Panc1 (cell line): ENCODE data around the gene C1orf159. TPM values are rescaled to one million over a fixed set of nuclear protein-coding genes. Genes with fewer than 3 reads are reported as not detected.
A peak's percentile ranks its signal among the peaks of the same experiment; 100 is the strongest.

Experiments used
- ATAC-seq: fragments of 200-7000 bp; cut with Tn5 transposase; 2 replicates; pipeline ENCODE4 v1.9.1; 2020; ENCODE audit warnings: mild to moderate bottlenecking, moderate library complexity
- BruUV-seq: library from RNA; stranded (reverse); fragments of 400-500 nt; replicated peaks from 2 replicates; lab custom pipeline; 2021; lab: Mats Ljungman, UMichigan
- CTCF ChIA-PET: fragments of 300-600 bp; sonication (Branson Sonifier 250); formaldehyde crosslinking; loops from one replicate; lab custom pipeline; 2022; ENCODE audit warnings: antibody characterized with exemption; lab: Charles Lee
- POLR2A ChIA-PET: fragments of 300-600 bp; sonication (Branson Sonifier 250); formaldehyde crosslinking; loops from one replicate; lab custom pipeline; 2022; ENCODE audit warnings: antibody characterized with exemption; lab: Charles Lee
- DNase-seq: peaks from one replicate; pipeline ENCODE4 v3.0.0-alpha.2; 2010; ENCODE audit warnings: low read depth, low spot score
- H3K27ac ChIP-seq: 2 replicates; pipeline ENCODE4 v1.5.1; 2011; ENCODE audit warnings: mild to moderate bottlenecking, low read length, inconsistent platforms
- H3K27me3 ChIP-seq: fragments of 200-500 bp; sonication (Bioruptor generic); 2 replicates; pipeline ENCODE4 v1.6.0; 2014; ENCODE audit warnings: low read length, inconsistent platforms; ENCODE audit not compliant: control insufficient read depth, insufficient read depth
- H3K36me3 ChIP-seq: fragments of 200-500 bp; sonication (Bioruptor generic); 2 replicates; pipeline ENCODE4 v1.5.1; 2014; ENCODE audit warnings: inconsistent platforms, mild to moderate bottlenecking, low read length, moderate library complexity; ENCODE audit not compliant: control insufficient read depth, insufficient read depth
- H3K4me1 ChIP-seq: 2 replicates; pipeline ENCODE4 v1.5.1; 2011; ENCODE audit warnings: inconsistent platforms, mild to moderate bottlenecking, low read length, moderate library complexity; ENCODE audit not compliant: control insufficient read depth, insufficient read depth
- H3K4me3 ChIP-seq, 2 experiments: 2 replicates each; pipeline ENCODE4 v1.5.1; 2011 to 2012; ENCODE audit warnings: low read depth in 2 of 2, low read length in 2 of 2, mild to moderate bottlenecking in 2 of 2, inconsistent platforms in 1 of 2, moderate library complexity in 1 of 2
- H3K9me3 ChIP-seq: fragments of 200-500 bp; sonication (Bioruptor generic); 2 replicates; pipeline ENCODE4 v1.5.1; 2014; ENCODE audit warnings: low read depth, mild to moderate bottlenecking, inconsistent platforms, low read length, moderate library complexity; ENCODE audit not compliant: control insufficient read depth, insufficient read depth
- CTCF ChIP-seq: fragments of 450-650 bp; IDR thresholded peaks from 2 replicates; pipeline ENCODE4 v1.5.1; 2017; ENCODE audit warnings: mild to moderate bottlenecking
- POLR2AphosphoS5 ChIP-seq: IDR thresholded peaks from 2 replicates; pipeline ENCODE4 v1.6.1; 2012; ENCODE audit warnings: mild to moderate bottlenecking, low read depth, low read length, moderate library complexity
- SIN3A ChIP-seq: IDR thresholded peaks from 2 replicates; pipeline ENCODE4 v1.6.1; 2012; ENCODE audit warnings: low read depth, mild to moderate bottlenecking, low read length, moderate library complexity, borderline replicate concordance; ENCODE audit not compliant: insufficient read depth
- TCF7L2 ChIP-seq: IDR thresholded peaks from 2 replicates; pipeline ENCODE4 v1.6.1; 2011; ENCODE audit warnings: mild to moderate bottlenecking, low read depth, low read length, inconsistent platforms
- in situ Hi-C: cut with HindIII; loops from 2 replicates; pipeline ENCODE4 v1.10.0; 2016; ENCODE audit warnings: low sequenced_read_pairs, low pct_unique_long_range_greater_than_20kb
- intact Hi-C: fragments of 100-400 bp; cut with micrococcal nuclease; formaldehyde crosslinking; loops from one replicate; pipeline ENCODE4 v1.10.0; 2022; ENCODE audit not compliant: unreplicated experiment
- total RNA-seq: library from RNA; stranded (reverse); gene quantifications from one replicate; pipeline ENCODE4 v1.2.1, GENCODE V29; 2021; ENCODE audit not compliant: unreplicated experiment
- TF ChIP-seq, protein P1 (sequence below), 2 experiments: IDR thresholded peaks; 2 replicates each; pipeline ENCODE4 v1.6.1; 2011 to 2012; ENCODE audit warnings: low read depth in 2 of 2, control low read depth in 1 of 2, low read length in 1 of 2, mild to moderate bottlenecking in 1 of 2, moderate library complexity in 1 of 2; ENCODE audit not compliant: insufficient read depth in 1 of 2

C1orf159 gene
- total RNA-seq, 1 experiment from 2014 or later = 28.8 TPM

GRCh38 chr1:1122078-1122811, 6.4 kb upstream of the C1orf159 start:
- ChIA-PET POLR2A (no interaction called here), CTCF (interaction anchor here (0.5 to 2.0 kb wide), 9 partner anchors 18 to 943 kb away, joined by 3 to 10 read pairs (median 4); no protein-coding TSS in a partner anchor)
- H3K27me3 ChIP-seq = no peaks in the 10 kb centered on the region
- no peaks in the 10 kb centered on the region for H3K9me3 ChIP-seq
- TF ChIP-seq CTCF (peak; percentile 97), TCF7L2 (no peak)
- BruUV-seq = no TSS peak
- intact Hi-C loops (loop anchor here (5.0 to 10.0 kb wide), 3 partner anchors 63 to 130 kb away; partner anchors contain the start of genes B3GALT6 and SDF4), in situ Hi-C loops (no loop called here)
- H3K4me1 ChIP-seq = peaks cover 13% of the 10 kb centered on the region
- H3K27ac ChIP-seq = peak overlapping the region; percentile 57; the same call in 1 of the 2 replicates
- H3K4me3 ChIP-seq = peak overlapping the region; percentile 18 to 36; a peak in 3 of 4 replicates
- H3K36me3 ChIP-seq = no peaks in the 10 kb centered on the region
- DNase-seq (peak; percentile 24), ATAC-seq (peak; percentile 95)

- Histone ChIP-seq H3K27ac (peak overlapping the region; percentile 54), H3K4me1 (peaks cover 13% of the 10 kb centered on the region), H3K4me3 (peak overlapping the region; percentile 18 to 36; a peak in 3 of 4 replicates), H3K27me3 (no peaks in the 10 kb centered on the region), H3K36me3 (no peaks in the 10 kb centered on the region), H3K9me3 (no peaks in the 10 kb centered on the region)
- in situ Hi-C loops (no loop called here), intact Hi-C loops (loop anchor here (5.0 to 10.0 kb wide), 3 partner anchors 63 to 131 kb away; partner anchors contain the start of genes B3GALT6 and SDF4)
- ChIA-PET POLR2A (no interaction called here), CTCF (interaction anchor here (0.6 to 2.0 kb wide), 6 partner anchors 19 to 944 kb away, joined by 3 to 10 read pairs (median 5); no protein-coding TSS in a partner anchor)
- TF ChIP-seq, protein P1, sequence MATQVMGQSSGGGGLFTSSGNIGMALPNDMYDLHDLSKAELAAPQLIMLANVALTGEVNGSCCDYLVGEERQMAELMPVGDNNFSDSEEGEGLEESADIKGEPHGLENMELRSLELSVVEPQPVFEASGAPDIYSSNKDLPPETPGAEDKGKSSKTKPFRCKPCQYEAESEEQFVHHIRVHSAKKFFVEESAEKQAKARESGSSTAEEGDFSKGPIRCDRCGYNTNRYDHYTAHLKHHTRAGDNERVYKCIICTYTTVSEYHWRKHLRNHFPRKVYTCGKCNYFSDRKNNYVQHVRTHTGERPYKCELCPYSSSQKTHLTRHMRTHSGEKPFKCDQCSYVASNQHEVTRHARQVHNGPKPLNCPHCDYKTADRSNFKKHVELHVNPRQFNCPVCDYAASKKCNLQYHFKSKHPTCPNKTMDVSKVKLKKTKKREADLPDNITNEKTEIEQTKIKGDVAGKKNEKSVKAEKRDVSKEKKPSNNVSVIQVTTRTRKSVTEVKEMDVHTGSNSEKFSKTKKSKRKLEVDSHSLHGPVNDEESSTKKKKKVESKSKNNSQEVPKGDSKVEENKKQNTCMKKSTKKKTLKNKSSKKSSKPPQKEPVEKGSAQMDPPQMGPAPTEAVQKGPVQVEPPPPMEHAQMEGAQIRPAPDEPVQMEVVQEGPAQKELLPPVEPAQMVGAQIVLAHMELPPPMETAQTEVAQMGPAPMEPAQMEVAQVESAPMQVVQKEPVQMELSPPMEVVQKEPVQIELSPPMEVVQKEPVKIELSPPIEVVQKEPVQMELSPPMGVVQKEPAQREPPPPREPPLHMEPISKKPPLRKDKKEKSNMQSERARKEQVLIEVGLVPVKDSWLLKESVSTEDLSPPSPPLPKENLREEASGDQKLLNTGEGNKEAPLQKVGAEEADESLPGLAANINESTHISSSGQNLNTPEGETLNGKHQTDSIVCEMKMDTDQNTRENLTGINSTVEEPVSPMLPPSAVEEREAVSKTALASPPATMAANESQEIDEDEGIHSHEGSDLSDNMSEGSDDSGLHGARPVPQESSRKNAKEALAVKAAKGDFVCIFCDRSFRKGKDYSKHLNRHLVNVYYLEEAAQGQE (IDR thresholded peaks at IDR 0.05; ENCODE audit: insufficient read depth in 1 of 2, low read depth in 2 of 2, low read length in 1 of 2) = no peak
- no peak for TF ChIP-seq TCF7L2
- no peak for TF ChIP-seq CTCF
- no peak for TF ChIP-seq SIN3A
- TF ChIP-seq POLR2AphosphoS5 = no peak
- peak; percentile 81 for ATAC-seq
- DNase-seq = no peak
- BruUV-seq = no TSS peak
These were observed 5.8 kb upstream of the C1orf159 start for GRCh38 chr1:1121611-1122077.
